Thymus (tissue), 11 donors: ENCODE data around the gene USP15. TPM values are rescaled to one million over a fixed set of nuclear protein-coding genes. Genes with fewer than 3 reads are reported as not detected.
"Not testable (repeated sequence)": the region's sequence is repeated elsewhere in the genome, so short reads cannot be mapped to it uniquely, and the experiment has no call there.

Experiments used
- DNase-seq, 9 donors: peaks; one replicate each; pipeline ENCODE4 v3.0.0-alpha.2; 2013; ENCODE audit warnings: low spot score in 9 of 9, low read depth in 6 of 9, missing footprints in 1 of 9
- H3K27ac ChIP-seq, 2 donors: one replicate each; pipeline ENCODE4 v1.5.1; 2013; ENCODE audit warnings: control low read depth in 1 of 2, low read depth in 1 of 2, low read length in 1 of 2, mild to moderate bottlenecking in 1 of 2, moderate library complexity in 1 of 2
- H3K27me3 ChIP-seq, 2 donors: one replicate each; pipeline ENCODE4 v1.5.1; 2013; ENCODE audit warnings: low read length in 1 of 2; ENCODE audit not compliant: control insufficient read depth in 2 of 2, insufficient read depth in 1 of 2
- H3K36me3 ChIP-seq, 2 donors: one replicate each; pipeline ENCODE4 v1.5.1; 2013; ENCODE audit warnings: low read length in 1 of 2, mild to moderate bottlenecking in 1 of 2, moderate library complexity in 1 of 2; ENCODE audit not compliant: control insufficient read depth in 2 of 2, insufficient read depth in 2 of 2
- H3K4me1 ChIP-seq, 2 donors: one replicate each; pipeline ENCODE4 v1.5.1; 2013; ENCODE audit warnings: low read length in 2 of 2; ENCODE audit not compliant: control insufficient read depth in 2 of 2, insufficient read depth in 2 of 2
- H3K4me3 ChIP-seq, 2 donors: one replicate each; pipeline ENCODE4 v1.5.1; 2013; ENCODE audit warnings: low read length in 2 of 2, control low read depth in 1 of 2, mild to moderate bottlenecking in 1 of 2
- H3K9me3 ChIP-seq, 2 donors: one replicate each; pipeline ENCODE4 v1.5.1; 2013; ENCODE audit warnings: low read length in 1 of 2, mild to moderate bottlenecking in 1 of 2; ENCODE audit not compliant: control insufficient read depth in 2 of 2, insufficient read depth in 1 of 2
- WGBS: extraction: QIAGEN DNeasy Blood & Tissue Kit; methylation state at CpG from one replicate; pipeline ENCODE4 v1.1.7; 2013; 5-methylcytosine and 5-hydroxymethylcytosine counted together
- polyA plus RNA-seq: library from polyadenylated mRNA; stranded (reverse); fragments of 200-250 nt; gene quantifications from one replicate; pipeline ENCODE4 v1.2.3, GENCODE V29; 2013
- total RNA-seq: library from RNA; stranded (reverse); fragments of 120-200 nt; gene quantifications from one replicate; pipeline ENCODE4 v1.2.4, GENCODE V29; 2013
- donor health status: healthy.

Gene USP15
- total and polyA plus RNA-seq, 2 donors, result 108 to 201 TPM

GRCh38 chr12:62361048-62361447, 100.8 kb downstream of the USP15 start:
- Histone ChIP-seq H3K27me3 (no peaks in the 10 kb centered on the region), H3K9me3 (no peaks in the 10 kb centered on the region), H3K4me1 (no peaks in the 10 kb centered on the region), H3K27ac (no peak overlapping the region), H3K4me3 (no peak overlapping the region), H3K36me3 (peaks cover 3 to 24% of the 10 kb centered on the region in 2 donors)
- no peak for DNase-seq
- WGBS, result 97% methylated on average over 2 of the region's 2 CpGs

- 97% methylated on average over 4 of the region's 4 CpGs for WGBS
- Histone ChIP-seq H3K4me1 (no peaks in the 10 kb centered on the region), H3K4me3 (no peak overlapping the region), H3K27me3 (no peaks in the 10 kb centered on the region), H3K9me3 (no peaks in the 10 kb centered on the region), H3K36me3 (peaks cover 3 to 18% of the 10 kb centered on the region in 2 donors), H3K27ac (no peak overlapping the region)
- DNase-seq, result no peak
Observed at GRCh38 chr12:62363506-62363905, 103.3 kb downstream of the USP15 start.

GRCh38 chr12:62364697-62365096, 104.5 kb downstream of the USP15 start:
- not testable (repeated sequence) for H3K9me3 ChIP-seq, H3K27ac ChIP-seq, H3K4me1 ChIP-seq, DNase-seq, H3K27me3 ChIP-seq, H3K4me3 ChIP-seq
- 97% methylated on average over 1 of the region's 1 CpG for WGBS
- H3K36me3 ChIP-seq, result peaks cover 3 to 18% of the 10 kb centered on the region in 2 donors

- H3K4me1 ChIP-seq, DNase-seq, H3K9me3 ChIP-seq, H3K27me3 ChIP-seq, H3K4me3 ChIP-seq, H3K27ac ChIP-seq: not testable (repeated sequence)
- peaks cover 3 to 15% of the 10 kb centered on the region in 2 donors for H3K36me3 ChIP-seq
- WGBS, result 98% methylated on average over 1 of the region's 1 CpG
Observed at GRCh38 chr12:62365846-62366245, 105.6 kb downstream of the USP15 start.

GRCh38 chr12:62368430-62369223, 108.4 kb downstream of the USP15 start:
- not testable (repeated sequence) for H3K27me3 ChIP-seq, DNase-seq, H3K27ac ChIP-seq, H3K9me3 ChIP-seq, H3K4me1 ChIP-seq, H3K4me3 ChIP-seq
- H3K36me3 ChIP-seq, result peaks cover 3 to 11% of the 10 kb centered on the region in 2 donors
- over 99% methylated on average over 3 of the region's 3 CpGs for WGBS

GRCh38 chr12:62370189-62370588, 110.0 kb downstream of the USP15 start:
- no peak overlapping the region for H3K4me3 ChIP-seq
- no peaks in the 10 kb centered on the region for H3K4me1 ChIP-seq
- WGBS, result over 99% methylated on average over 3 of the region's 3 CpGs
- H3K9me3 ChIP-seq, result no peaks in the 10 kb centered on the region
- H3K27ac ChIP-seq, result no peak overlapping the region
- no peak for DNase-seq
- peaks cover 0 to 2% of the 10 kb centered on the region in 2 donors for H3K36me3 ChIP-seq
- H3K27me3 ChIP-seq, result no peaks in the 10 kb centered on the region

GRCh38 chr12:62371661-62372060, 111.5 kb downstream of the USP15 start:
- H3K27me3 ChIP-seq, result no peaks in the 10 kb centered on the region
- no peak overlapping the region for H3K4me3 ChIP-seq
- DNase-seq, result no peak
- 88% methylated on average over 4 of the region's 4 CpGs for WGBS
- H3K9me3 ChIP-seq, result no peaks in the 10 kb centered on the region
- no peaks in the 10 kb centered on the region for H3K4me1 ChIP-seq
- H3K27ac ChIP-seq, result no peak overlapping the region
- H3K36me3 ChIP-seq, result peaks cover 0 to 4% of the 10 kb centered on the region in 2 donors

GRCh38 chr12:62372134-62372533, 111.9 kb downstream of the USP15 start:
- Histone ChIP-seq H3K9me3 (no peaks in the 10 kb centered on the region), H3K4me3 (no peak overlapping the region), H3K27me3 (no peaks in the 10 kb centered on the region), H3K4me1 (no peaks in the 10 kb centered on the region), H3K27ac (no peak overlapping the region), H3K36me3 (peaks cover 0 to 4% of the 10 kb centered on the region in 2 donors)
- DNase-seq, result no peak
- 93% methylated on average over 2 of the region's 2 CpGs for WGBS

GRCh38 chr12:62372825-62373224, 112.6 kb downstream of the USP15 start:
- Histone ChIP-seq H3K27ac (no peak overlapping the region), H3K36me3 (peaks cover 0 to 4% of the 10 kb centered on the region in 2 donors)

More at GRCh38 chr12:62372825-62373224, 112.6 kb downstream of the USP15 start:
- no peak overlapping the region for H3K4me3 ChIP-seq
- no peaks in the 10 kb centered on the region for H3K4me1 ChIP-seq
- no peaks in the 10 kb centered on the region for H3K9me3 ChIP-seq
- 93% methylated on average over 1 of the region's 1 CpG for WGBS
- H3K27me3 ChIP-seq, result no peaks in the 10 kb centered on the region
- DNase-seq, result no peak
